HEK293T (cell line): ENCODE results near the gene MYOG.

Experiments used
- CTCF ChIA-PET: fragments of 350-600 bp; formaldehyde crosslinking; extraction: SDS; loops from one replicate; lab custom pipeline; 2021; ENCODE audit warnings: antibody characterized with exemption, inconsistent platforms; lab: Yijun Ruan, JAX
- POLR2A ChIA-PET: fragments of 350-600 bp; formaldehyde crosslinking; extraction: SDS; loops from one replicate; lab custom pipeline; 2020; ENCODE audit warnings: antibody characterized with exemption, inconsistent platforms; lab: Yijun Ruan, JAX
- DNase-seq: peaks from one replicate; pipeline ENCODE4 v3.0.0; 2012; ENCODE audit warnings: mixed read lengths; ENCODE audit errors: extremely low spot score
- ARNT ChIP-seq: fragments of 450-650 bp; IDR thresholded peaks from 2 replicates; pipeline ENCODE4 v1.6.1; 2017; ENCODE audit warnings: mild to moderate bottlenecking
- BHLHE40 ChIP-seq: fragments of 450-650 bp; IDR thresholded peaks from 2 replicates; pipeline ENCODE4 v1.6.1; 2016; ENCODE audit warnings: mild to moderate bottlenecking, moderate library complexity, borderline replicate concordance
- CTBP1 ChIP-seq: fragments of 450-650 bp; IDR thresholded peaks from 2 replicates; pipeline ENCODE4 v1.6.1; 2016; ENCODE audit warnings: borderline replicate concordance
- ELF4 ChIP-seq: fragments of 450-650 bp; IDR thresholded peaks from 2 replicates; pipeline ENCODE4 v1.6.1; 2017; ENCODE audit warnings: antibody characterized with exemption
- FOXA1 ChIP-seq: fragments of 450-650 bp; IDR thresholded peaks from 2 replicates; pipeline ENCODE4 v1.6.1; 2016; ENCODE audit warnings: mild to moderate bottlenecking
- FOXK2 ChIP-seq: fragments of 450-650 bp; IDR thresholded peaks from 2 replicates; pipeline ENCODE4 v1.6.1; 2016; ENCODE audit warnings: mild to moderate bottlenecking
- FOXM1 ChIP-seq: fragments of 450-650 bp; IDR thresholded peaks from 2 replicates; pipeline ENCODE4 v1.6.1; 2017; ENCODE audit warnings: mild to moderate bottlenecking, borderline replicate concordance
- HDGF ChIP-seq: fragments of 450-650 bp; IDR thresholded peaks from 2 replicates; pipeline ENCODE4 v1.6.1; 2017; ENCODE audit warnings: antibody characterized with exemption, borderline replicate concordance
- L3MBTL2 ChIP-seq: fragments of 450-650 bp; conservative IDR thresholded peaks from 2 replicates; pipeline ENCODE4 v1.6.1; 2016; ENCODE audit warnings: mild to moderate bottlenecking
- LEF1 ChIP-seq: fragments of 450-650 bp; IDR thresholded peaks from 2 replicates; pipeline ENCODE4 v1.6.1; 2017; ENCODE audit warnings: mild to moderate bottlenecking, borderline replicate concordance
- PKNOX1 ChIP-seq: fragments of 450-650 bp; IDR thresholded peaks from 2 replicates; pipeline ENCODE4 v1.6.1; 2016
- SUZ12 ChIP-seq: fragments of 450-650 bp; IDR thresholded peaks from 2 replicates; pipeline ENCODE4 v1.6.1; 2016; ENCODE audit warnings: mild to moderate bottlenecking
- TARDBP ChIP-seq: fragments of 450-650 bp; IDR thresholded peaks from 2 replicates; pipeline ENCODE4 v1.6.1; 2016

The MYOG gene

DNA sequence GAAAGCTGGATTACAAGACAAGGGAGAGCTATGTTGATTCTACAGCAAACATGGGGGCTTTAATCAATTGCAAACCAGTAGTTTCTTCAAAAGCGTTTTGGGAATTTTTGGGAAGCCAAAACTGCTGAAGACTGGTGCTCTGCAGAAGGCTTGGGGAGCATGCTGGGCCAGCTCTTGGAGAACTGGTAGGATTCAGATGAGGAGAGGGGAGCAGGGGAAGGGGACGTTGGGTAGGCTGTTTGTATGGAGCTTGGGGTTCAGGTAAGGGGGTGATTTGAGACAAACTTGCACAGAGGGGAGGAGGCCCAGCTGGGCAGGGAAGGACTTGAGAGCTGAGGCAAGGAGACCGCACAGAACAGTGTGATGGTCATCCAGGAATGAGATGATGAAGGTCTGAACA lies 2.6 kb upstream of the MYOG start:
- ChIA-PET CTCF (no interaction called here), POLR2A (no interaction called here)
- TF ChIP-seq FOXK2 (no peak), HDGF (no peak), ELF4 (no peak), LEF1 (no peak), TARDBP (no peak), L3MBTL2 (no peak)
- no peak for DNase-seq

DNA sequence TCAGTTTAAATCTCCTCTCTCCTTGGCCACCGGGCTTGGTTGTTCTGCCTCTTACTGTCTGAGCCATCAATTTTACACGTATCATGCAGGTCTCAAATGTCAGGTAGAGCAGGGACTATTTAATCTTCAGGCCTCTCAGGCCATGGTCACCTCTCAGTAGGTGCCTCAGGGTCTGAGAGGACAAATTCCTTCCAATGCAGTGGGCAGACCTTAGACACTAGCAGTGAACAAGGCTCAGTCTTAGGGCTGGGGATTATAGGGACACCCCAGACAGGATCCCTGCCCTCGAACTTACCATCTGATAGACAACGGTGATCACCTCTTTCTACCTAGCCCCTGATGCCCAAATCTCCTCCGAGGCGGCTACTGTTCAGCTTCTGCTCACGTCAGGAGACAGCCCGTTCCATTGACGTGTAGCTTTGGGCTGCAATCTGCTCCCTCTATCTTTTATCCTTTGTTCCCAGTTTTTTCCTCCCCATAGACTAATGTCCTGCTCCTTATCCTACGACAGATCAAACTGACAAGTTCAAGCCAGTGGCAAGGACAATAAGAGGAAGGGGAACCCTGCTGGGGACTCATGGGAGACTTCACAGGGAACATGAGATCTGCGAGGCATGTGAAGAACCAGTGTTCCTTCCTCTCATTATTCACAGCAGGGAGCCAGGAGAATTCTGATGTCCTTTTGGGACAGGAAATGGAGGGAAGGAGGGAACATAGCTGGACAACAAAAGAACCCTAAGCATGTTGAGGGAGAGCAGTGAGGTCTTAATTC lies 1.4 kb upstream of the MYOG start:
- DNase-seq = no peak
- TF ChIP-seq CTBP1 (no peak), TARDBP (no peak), ELF4 (no peak), PKNOX1 (no peak), BHLHE40 (no peak), FOXA1 (no peak), FOXK2 (no peak)
- CTCF ChIA-PET = interaction anchor here (1.1 kb wide), 1 partner anchor 61 kb away, joined by 3 read pairs; no protein-coding TSS in a partner anchor
- POLR2A ChIA-PET = no interaction called here

GRCh38 chr1:203084588-203085527 lies 954 bp downstream of the MYOG start:
- DNase-seq = peak; percentile 74
- ChIA-PET CTCF (interaction anchor here (0.5 to 3.4 kb wide), 10 partner anchors 13 to 1265 kb away, joined by 3 to 15 read pairs (median 4); no protein-coding TSS in a partner anchor), POLR2A (interaction anchor here (0.6 kb wide), 1 partner anchor 16 kb away, joined by 3 read pairs; no protein-coding TSS in a partner anchor)
- no peak for TF ChIP-seq HDGF
- TF ChIP-seq CTBP1 = no peak
- no peak for TF ChIP-seq FOXM1

DNA sequence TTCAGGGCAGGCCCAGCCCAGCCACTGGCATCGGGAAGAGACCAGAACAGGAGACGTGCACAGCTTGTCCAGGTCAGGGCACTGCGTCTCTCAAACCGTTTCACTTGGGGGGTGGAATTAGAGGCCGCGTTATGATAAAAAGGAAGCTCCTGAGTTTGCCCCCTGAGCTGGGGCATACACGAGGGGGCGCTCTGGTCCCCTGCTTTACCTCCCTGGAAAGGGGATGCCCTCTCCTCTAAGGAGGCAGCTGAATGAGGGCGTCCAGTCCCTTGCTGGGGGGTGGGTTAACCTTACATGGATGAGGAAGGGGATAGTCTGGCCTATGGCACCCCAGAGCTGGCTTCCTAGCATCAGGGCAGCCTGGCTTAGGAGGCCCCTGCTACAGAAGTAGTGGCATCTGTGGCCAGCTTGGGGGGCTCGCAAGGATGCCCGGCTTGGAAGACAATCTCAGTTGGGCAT lies 2.3 kb downstream of the MYOG start:
- CTCF ChIA-PET = interaction anchor here (0.8 to 3.4 kb wide), 7 partner anchors 14 to 184 kb away, joined by 3 to 15 read pairs (median 4); no protein-coding TSS in a partner anchor
- POLR2A ChIA-PET = no interaction called here
- no peak for DNase-seq
- TF ChIP-seq LEF1 (no peak), SUZ12 (no peak), BHLHE40 (no peak), FOXA1 (no peak), CTBP1 (no peak), FOXM1 (no peak), ELF4 (no peak), L3MBTL2 (no peak), TARDBP (no peak), ARNT (no peak), HDGF (no peak), FOXK2 (no peak)

GRCh38 chr1:203082571-203083462 lies 3.0 kb downstream of the MYOG start:
- TF ChIP-seq SUZ12 (no peak), HDGF (no peak), PKNOX1 (peak; percentile 52; the same call in 1 of the 2 replicates)
- ChIA-PET CTCF (interaction anchor here (0.6 to 3.4 kb wide), 6 partner anchors 19 to 185 kb away, joined by 3 to 15 read pairs (median 4); no protein-coding TSS in a partner anchor), POLR2A (no interaction called here)
- DNase-seq = no peak

DNA sequence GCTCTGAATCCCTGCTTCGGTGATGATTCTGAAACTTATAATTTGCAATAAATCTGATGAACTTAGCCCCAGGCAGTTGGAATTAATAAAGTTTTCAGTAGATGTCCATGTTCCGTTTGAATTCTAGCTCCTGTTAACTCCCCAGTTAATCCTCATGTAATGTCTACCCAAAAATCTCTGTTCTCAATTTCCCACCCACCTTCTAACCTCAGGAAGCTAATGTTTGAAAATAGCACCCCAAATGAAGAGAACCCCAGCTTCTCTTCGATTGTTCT lies 3.6 kb downstream of the MYOG start:
- ChIA-PET CTCF (interaction anchor here (0.6 to 3.4 kb wide), 4 partner anchors 19 to 185 kb away, joined by 3 to 15 read pairs (median 4); no protein-coding TSS in a partner anchor), POLR2A (no interaction called here)
- DNase-seq = no peak
- no peak for TF ChIP-seq L3MBTL2
